ENCODE measurements around the gene ZNF385B.

DNA sequence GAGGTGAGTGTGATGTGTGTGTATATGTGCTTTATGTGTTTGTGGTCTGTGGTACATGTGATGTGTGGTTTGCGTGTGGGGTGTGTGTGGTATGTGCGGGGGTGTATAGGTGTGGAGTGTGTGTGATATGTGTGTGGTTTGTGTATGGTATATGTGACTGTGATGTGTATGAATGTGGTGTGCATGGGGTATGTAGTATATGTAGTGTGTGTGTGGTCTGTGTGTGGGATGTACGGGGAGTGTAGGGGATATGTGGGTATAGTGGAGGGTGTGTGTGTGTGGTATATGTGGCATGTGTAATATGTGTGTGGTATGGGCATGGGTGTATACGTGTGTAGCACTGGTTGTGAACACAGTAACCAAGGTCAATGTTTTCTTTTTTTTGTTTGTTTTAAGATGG is 87.4 kb downstream of the ZNF385B start:
- no peak for TF ChIP-seq CTCF (optimal IDR thresholded peaks at IDR 0.05 in 1 of 3, IDR thresholded peaks at IDR 0.05 in 1 of 3, conservative IDR thresholded peaks at IDR 0.05 in 1 of 3; ENCODE audit: extremely low read depth in 1 of 3, insufficient read depth in 2 of 3, low read length in 3 of 3)
- no peak for TF ChIP-seq EZH2 (IDR thresholded peaks at IDR 0.05; ENCODE audit: low read length)
